DOHH2 (cell line): ENCODE results near the gene SETD3.

ENCODE experiments used
- H3F3A ChIP-seq: fragments of 200-600 bp; sonication (generic), shearing (Covaris generic); 2 replicates; pipeline ENCODE4 v1.6.0; 2016; ENCODE audit warnings: antibody characterized with exemption, mild to moderate bottlenecking; ENCODE audit not compliant: control insufficient read depth, insufficient read depth
- H3K27ac ChIP-seq: fragments of 200-600 bp; sonication (generic); 2 replicates; pipeline ENCODE4 v1.5.1; 2014; ENCODE audit warnings: low read depth, mild to moderate bottlenecking, low read length, moderate library complexity
- H3K27me3 ChIP-seq: fragments of 200-600 bp; sonication (generic); 2 replicates; pipeline ENCODE4 v1.6.1; 2014; ENCODE audit warnings: mild to moderate bottlenecking, low read length, mixed read lengths; ENCODE audit not compliant: control insufficient read depth
- H3K36me3 ChIP-seq: fragments of 200-600 bp; sonication (generic); 2 replicates; pipeline ENCODE4 v1.6.1; 2014; ENCODE audit warnings: mild to moderate bottlenecking, low read length, moderate library complexity, mixed read lengths; ENCODE audit not compliant: control insufficient read depth
- H3K4me1 ChIP-seq: fragments of 200-600 bp; sonication (generic); 2 replicates; pipeline ENCODE4 v1.6.1; 2014; ENCODE audit warnings: mild to moderate bottlenecking, low read length, mixed read lengths; ENCODE audit not compliant: control insufficient read depth
- H3K4me2 ChIP-seq: fragments of 200-600 bp; sonication (generic); 2 replicates; pipeline ENCODE4 v1.6.0; 2014; ENCODE audit warnings: mild to moderate bottlenecking, low read length, moderate library complexity
- H3K4me3 ChIP-seq: fragments of 200-600 bp; sonication (generic); 2 replicates; pipeline ENCODE4 v1.5.1; 2014; ENCODE audit warnings: mild to moderate bottlenecking, low read length, mixed read lengths
- H3K79me2 ChIP-seq: fragments of 200-600 bp; sonication (generic); 2 replicates; pipeline ENCODE4 v1.6.1; 2014; ENCODE audit warnings: mild to moderate bottlenecking, low read length, mixed read lengths; ENCODE audit not compliant: control insufficient read depth
- H3K9me2 ChIP-seq: fragments of 200-600 bp; sonication (generic); replicated peaks from 2 replicates; pipeline ENCODE4 v1.6.1; 2014; ENCODE audit warnings: mild to moderate bottlenecking, low read length, mixed read lengths; ENCODE audit not compliant: control insufficient read depth
- H3K9me3 ChIP-seq: fragments of 200-600 bp; sonication (generic); 2 replicates; pipeline ENCODE4 v1.6.1; 2014; ENCODE audit warnings: antibody characterized with exemption, low read length, mixed read lengths; ENCODE audit not compliant: control insufficient read depth, insufficient read depth
- H4K20me1 ChIP-seq: fragments of 200-600 bp; sonication (generic); 2 replicates; pipeline ENCODE4 v1.6.0; 2014; ENCODE audit warnings: low read depth, mild to moderate bottlenecking, antibody characterized with exemption, low read length, moderate library complexity; ENCODE audit not compliant: control insufficient read depth, insufficient read depth
- EZH2phosphoT487 ChIP-seq: fragments of 200-600 bp; sonication (generic); IDR thresholded peaks from 2 replicates; pipeline ENCODE4 v1.6.1; 2017; ENCODE audit warnings: borderline replicate concordance, mild to moderate bottlenecking, antibody characterized with exemption, low read length, moderate library complexity, mixed read lengths
- TF ChIP-seq, protein P1 (sequence below): fragments of 200-600 bp; sonication (generic); IDR thresholded peaks from one replicate; pipeline ENCODE4 v1.5.1; 2014; ENCODE audit warnings: antibody characterized with exemption, mild to moderate bottlenecking, low read depth, low read length; ENCODE audit not compliant: poor library complexity, severe bottlenecking

The SETD3 gene

DNA sequence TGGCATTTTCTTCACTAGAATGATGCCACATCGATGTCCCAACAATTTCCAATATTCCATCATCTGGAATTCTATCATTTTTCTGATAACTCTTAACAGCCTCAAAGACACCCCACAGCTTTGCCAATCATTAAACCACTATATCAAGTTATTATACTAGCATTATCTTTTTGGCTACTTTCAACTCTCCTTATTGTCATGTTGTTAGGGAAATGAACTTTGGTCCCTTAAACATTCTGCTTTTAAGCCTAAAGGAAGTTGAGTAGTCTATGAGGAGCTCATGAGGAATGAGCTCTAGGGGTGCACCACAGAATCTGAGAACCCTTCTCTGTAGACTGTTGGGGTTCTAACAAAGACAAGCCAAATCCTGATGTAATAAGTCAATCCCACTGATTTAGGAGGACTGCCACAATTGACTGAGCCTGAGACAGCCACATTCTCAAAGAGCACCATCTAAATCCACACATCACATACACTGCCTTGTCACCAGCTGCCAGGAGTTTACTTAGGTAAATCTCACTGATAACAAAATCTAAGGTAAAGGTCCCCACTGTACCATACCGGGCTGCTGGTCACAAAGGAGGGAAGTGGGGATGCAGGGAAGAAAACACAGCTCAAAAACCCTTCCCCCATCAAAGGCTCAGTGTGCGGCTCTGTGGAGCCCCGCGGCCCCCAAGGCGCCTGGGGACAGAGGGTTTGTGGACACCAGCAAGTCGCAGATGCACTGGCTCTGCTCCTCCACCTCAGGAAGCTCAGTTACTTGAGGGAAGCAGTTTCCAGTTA, 58.2 kb downstream of the SETD3 start:
- Histone ChIP-seq H3K9me2 (no peaks in the 10 kb centered on the region), H3K27me3 (no peaks in the 10 kb centered on the region), H4K20me1 (peaks cover 3% of the 10 kb centered on the region; the same call in 1 of the 2 replicates), H3F3A (peaks cover 9% of the 10 kb centered on the region), H3K27ac (no peak overlapping the region), H3K4me3 (no peak overlapping the region), H3K36me3 (peaks cover 11% of the 10 kb centered on the region), H3K9me3 (no peaks in the 10 kb centered on the region), H3K4me2 (no peak overlapping the region), H3K4me1 (peaks cover 36% of the 10 kb centered on the region), H3K79me2 (peaks cover 5% of the 10 kb centered on the region)
- TF ChIP-seq, protein P1, sequence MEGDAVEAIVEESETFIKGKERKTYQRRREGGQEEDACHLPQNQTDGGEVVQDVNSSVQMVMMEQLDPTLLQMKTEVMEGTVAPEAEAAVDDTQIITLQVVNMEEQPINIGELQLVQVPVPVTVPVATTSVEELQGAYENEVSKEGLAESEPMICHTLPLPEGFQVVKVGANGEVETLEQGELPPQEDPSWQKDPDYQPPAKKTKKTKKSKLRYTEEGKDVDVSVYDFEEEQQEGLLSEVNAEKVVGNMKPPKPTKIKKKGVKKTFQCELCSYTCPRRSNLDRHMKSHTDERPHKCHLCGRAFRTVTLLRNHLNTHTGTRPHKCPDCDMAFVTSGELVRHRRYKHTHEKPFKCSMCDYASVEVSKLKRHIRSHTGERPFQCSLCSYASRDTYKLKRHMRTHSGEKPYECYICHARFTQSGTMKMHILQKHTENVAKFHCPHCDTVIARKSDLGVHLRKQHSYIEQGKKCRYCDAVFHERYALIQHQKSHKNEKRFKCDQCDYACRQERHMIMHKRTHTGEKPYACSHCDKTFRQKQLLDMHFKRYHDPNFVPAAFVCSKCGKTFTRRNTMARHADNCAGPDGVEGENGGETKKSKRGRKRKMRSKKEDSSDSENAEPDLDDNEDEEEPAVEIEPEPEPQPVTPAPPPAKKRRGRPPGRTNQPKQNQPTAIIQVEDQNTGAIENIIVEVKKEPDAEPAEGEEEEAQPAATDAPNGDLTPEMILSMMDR = no peak

DNA sequence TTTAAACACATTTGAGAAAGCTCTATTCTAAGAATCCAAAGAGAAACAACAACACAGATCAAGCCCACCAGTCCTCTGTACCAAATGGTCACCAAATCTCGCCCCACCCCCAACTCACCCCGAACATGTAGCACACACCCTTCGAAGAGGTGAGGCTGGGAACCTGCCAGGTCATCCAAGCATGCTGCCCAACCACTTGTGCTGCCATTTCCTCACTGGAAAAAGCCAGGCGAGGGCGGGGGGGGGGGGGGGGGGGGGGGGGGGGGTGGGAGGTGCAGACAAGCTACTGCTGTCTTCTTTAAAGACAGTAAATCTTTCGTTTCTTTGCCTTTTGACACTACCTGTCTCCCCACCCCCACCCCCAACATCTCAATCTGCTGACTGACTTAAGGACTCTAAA, 59.9 kb downstream of the SETD3 start:
- Histone ChIP-seq H3K79me2 (peaks cover 2% of the 10 kb centered on the region), H4K20me1 (no peaks in the 10 kb centered on the region), H3K4me2 (no peak overlapping the region), H3K4me1 (peaks cover 19% of the 10 kb centered on the region), H3F3A (peaks cover 12% of the 10 kb centered on the region), H3K36me3 (no peaks in the 10 kb centered on the region), H3K9me2 (no peaks in the 10 kb centered on the region), H3K27ac (no peak overlapping the region), H3K9me3 (no peaks in the 10 kb centered on the region), H3K4me3 (no peak overlapping the region), H3K27me3 (no peaks in the 10 kb centered on the region)
- TF ChIP-seq, protein P1 = no peak
- TF ChIP-seq EZH2phosphoT487 = no peak

DNA sequence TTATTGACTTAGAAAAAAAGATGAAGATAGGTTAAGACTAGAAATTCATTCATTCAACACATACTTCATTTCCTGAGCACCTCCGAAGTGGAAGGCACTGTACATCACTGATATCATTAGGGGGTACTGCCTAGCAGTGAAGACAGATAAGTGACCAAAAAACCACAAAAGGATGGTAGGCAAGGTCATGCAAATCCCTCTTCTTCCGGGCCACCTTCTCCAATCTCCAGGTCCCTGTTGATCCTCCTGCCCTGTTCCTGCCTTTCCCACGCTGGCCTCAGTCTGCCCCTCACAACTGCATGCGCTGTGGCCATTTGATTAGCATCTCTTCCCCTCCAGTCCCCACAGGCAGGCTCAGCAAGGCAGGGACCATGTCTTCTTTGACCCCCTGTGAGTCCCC, 60.8 kb downstream of the SETD3 start:
- Histone ChIP-seq H3K9me3 (no peaks in the 10 kb centered on the region), H3K36me3 (no peaks in the 10 kb centered on the region), H4K20me1 (peaks cover 4% of the 10 kb centered on the region; the same call in 1 of the 2 replicates), H3F3A (peaks cover 12% of the 10 kb centered on the region), H3K27me3 (no peaks in the 10 kb centered on the region), H3K4me2 (no peak overlapping the region), H3K79me2 (peaks cover 6% of the 10 kb centered on the region), H3K9me2 (no peaks in the 10 kb centered on the region), H3K4me3 (no peak overlapping the region), H3K4me1 (peaks cover 15% of the 10 kb centered on the region), H3K27ac (no peak overlapping the region)
- no peak for TF ChIP-seq EZH2phosphoT487
- TF ChIP-seq, protein P1 = no peak
